Measurements from ENCODE around the gene MAP3K3.

MAP3K3 gene

DNA sequence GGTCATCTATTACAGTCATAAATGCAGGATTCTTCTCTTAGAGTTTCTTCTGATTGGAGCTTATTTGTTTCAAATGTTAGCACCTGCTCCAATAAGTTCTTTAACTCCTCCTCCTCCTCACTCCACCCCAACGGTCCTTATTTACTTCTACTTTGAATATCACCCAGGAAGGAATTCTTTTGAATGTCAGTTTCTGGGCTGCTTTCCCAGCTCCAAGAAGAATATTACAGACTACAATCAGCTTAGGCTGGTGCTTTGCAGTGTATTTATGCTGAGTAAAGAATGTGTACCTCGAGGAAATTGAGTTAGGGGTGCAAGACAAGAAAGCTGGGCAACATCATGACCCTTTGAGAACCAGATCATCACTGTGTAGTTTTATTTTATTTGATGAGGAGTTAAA lies 30.8 kb downstream of the MAP3K3 start:
- DNase-seq: no peak

DNA sequence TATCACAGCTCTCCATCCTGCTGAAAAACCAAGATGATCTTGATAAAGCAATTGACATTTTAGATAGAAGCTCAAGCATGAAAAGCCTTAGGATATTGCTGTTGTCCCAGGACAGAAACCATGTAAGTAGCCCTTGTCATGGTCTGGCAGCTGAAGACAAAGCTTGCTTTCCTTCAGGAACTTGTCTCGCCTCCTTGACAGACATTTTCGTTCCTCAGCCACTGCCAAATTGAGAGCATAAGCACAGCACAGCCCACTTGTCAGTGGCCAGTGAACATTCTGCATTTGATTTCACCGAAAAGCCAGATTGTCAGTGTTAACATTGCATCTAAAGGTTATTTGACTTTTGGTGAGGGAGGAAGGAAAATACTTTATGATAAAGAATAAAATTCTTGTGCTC lies 35.6 kb downstream of the MAP3K3 start:
- no peak for DNase-seq

DNA sequence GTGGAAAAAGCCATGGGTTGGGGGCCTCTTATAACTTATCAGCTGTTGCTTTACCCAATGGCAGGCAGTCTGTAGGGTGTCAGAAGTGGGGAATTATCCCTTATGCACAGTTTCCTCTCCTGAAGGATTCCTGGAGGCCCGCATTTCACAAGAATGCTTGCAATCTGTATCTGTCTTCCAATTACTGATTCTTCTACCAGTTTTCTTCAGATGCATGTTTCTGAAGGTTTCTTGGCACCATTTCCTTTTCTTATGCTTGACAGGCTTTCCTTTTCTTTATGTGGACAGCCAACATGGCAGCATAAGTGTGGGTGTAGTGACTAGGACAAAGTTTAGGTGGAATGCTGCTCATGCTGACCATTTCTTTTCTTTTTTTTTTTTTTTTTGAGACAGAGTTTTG lies 36.1 kb downstream of the MAP3K3 start:
- no peak for DNase-seq

DNA sequence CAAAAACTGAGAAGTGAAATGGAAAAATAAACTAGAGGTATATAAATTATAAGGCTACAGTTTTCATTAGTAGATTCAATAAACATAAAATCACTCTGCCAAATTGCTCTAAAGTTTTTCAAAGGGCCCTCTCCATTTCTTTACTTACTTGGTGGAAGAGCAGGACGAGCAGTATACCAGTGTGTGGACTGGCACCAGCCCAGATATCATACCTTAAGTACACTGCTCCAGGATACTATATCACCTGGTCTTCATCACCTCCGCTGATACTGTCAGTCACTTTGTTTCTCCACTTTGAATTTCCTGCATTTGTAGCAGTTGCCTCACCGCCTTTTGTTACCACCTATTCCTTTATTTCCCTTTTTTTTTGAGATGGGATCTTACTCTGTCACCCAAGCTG lies 37.6 kb downstream of the MAP3K3 start:
- no peak for DNase-seq

DNA sequence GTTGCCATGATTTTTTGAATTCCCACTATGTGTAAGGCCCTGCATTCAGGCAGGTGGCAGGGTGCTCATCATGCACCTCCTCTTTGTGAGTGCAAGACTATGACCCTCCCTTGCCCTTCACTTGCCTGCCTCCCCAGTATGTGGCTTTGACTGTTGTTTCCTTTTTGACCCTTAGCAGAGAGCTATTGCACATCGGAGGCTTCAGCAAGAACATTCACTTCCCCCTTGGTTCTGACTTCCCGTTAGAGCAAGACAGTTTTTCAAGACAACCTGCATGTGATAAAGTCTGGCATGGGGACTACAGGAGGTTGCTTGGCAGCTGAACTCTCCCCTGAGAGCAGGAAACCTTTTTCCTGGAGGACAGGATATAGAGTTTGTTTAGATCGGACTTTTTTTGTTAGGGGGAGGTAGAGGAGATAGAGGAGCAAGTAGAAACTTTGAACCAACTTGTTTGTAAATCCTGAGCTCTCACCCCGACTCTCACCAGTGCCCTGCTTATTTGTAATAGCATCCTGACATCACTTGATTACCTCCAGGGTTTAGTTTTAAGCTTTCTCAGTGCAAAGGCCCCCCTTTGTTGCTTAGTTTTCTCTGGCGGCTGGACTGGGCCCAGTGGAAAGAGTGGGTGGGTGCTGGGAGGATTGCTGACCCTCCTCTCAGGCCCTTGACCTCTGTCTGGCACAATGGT lies 43.5 kb downstream of the MAP3K3 start:
- no peak for DNase-seq

DNA sequence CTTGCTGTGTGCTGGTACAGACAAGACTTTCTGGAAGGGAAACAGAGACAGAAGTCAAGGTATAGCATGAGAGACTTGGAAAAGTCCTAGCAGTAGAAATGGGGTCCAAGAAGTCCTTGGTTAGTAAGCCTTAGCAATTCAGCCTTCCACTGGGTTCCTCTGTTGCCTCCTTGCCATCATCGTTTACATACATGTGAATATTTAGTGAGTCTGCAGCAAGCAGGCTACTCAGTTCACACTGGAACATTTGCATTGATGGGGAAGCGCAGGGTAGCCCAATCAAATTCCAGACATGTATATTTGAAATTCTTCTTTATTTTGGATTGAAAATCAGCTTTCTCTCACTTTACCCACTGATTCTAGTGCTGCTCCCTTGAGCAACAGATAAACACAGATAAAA lies 50.6 kb downstream of the MAP3K3 start:
- no peak for DNase-seq

DNA sequence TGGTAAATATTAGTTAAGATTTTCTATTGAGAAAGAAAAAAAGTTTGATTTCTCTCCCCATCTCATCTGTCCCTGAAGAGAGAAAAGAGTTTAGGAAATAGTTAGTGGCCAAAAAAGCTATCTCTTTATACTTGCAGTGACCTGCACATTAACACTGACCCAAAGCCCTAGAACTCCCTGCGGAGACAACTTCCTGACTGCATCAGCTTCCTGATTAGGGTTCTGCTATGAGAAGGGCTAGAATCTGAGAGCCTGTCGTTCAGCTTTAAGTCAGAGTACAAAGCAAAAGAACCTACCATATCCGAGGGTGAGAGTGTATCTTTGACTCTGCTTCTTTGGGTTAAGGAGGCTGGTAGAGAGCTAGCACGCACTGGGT lies 53.0 kb downstream of the MAP3K3 start:
- no peak for DNase-seq

DNA sequence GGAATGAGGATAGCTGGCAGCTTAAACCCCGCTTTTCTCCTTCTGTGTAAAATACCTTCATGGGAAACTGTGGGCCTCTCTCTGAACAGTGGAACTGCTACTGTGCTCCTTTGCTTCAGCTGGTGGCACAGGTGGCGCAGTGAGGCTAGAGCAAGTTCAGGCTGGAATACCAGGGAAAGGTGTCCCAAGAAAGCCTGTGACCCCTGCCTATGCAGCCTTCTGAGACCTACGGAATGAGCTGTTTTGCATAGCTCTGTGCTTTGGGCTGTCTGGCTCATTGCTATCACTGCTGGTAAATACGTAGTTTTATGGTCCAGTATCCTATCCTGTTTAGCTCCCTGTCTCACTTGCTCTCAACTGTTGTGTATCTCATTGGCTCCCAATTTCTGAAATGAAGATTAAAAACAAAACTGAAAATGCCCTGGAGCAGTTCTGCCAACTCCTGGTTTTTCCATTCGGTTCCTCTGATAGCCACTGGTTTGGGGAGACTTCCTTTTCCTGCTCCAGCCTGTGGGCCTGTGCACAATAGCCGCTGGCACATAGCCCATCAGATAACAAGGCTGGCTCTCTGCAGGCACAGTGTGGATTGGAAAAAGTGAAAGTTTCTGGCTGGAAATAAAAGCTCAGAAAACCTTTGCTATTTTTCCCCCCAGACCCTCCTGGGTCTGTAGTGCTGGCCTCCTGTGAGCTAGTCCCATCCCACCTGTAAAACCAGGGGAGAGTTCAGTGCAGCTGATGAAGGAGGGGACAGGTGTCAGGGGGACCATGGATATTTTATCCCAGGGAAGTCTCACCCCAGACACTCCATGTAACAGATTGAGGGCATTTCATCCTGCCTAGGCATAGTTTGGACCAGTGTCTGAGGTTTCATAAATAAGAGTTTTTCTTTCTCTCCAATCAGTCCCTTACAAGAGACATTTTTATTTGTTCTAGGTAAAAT lies 53.7 kb downstream of the MAP3K3 start:
- DNase-seq: no peak

DNA sequence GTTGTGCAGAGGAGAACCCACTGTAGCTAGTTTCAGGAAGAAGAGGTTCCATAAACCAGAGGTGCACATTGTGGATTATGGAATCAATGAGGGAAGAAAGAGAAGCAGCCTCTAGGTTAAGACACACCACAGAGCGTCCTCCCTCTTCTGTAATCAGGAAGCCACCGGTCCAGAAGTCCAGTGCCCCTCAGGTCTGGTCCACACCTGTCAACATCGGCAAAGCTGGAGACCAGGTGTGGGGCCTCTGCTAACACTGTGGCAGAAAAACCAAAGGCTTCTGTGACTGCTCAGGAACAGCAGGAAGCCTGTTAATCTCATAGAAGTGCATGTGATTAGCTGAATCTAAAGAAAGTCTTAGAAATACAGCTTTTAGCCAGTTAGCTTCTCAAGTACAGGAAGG lies 54.4 kb downstream of the MAP3K3 start:
- DNase-seq: no peak

DNA sequence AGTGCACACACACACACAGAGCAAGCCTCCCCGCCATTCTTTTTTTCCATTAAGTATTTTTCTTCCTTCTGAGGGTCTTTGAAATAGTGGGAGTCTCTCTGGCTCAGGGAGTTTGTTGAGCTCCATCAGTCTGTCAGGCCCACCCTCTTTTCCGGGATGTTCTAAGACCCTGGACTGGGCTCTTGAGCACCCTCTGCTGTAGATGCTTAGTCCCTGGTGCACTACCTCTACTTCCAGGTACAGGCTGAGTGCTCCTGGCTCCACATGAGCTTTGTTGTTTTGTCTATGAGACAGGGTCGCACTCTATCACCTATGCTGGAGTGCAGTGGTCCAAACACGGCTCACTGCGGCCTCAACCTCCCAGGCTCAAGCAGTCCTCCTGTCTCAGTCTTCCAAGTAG lies 57.0 kb downstream of the MAP3K3 start:
- DNase-seq: no peak

DNA sequence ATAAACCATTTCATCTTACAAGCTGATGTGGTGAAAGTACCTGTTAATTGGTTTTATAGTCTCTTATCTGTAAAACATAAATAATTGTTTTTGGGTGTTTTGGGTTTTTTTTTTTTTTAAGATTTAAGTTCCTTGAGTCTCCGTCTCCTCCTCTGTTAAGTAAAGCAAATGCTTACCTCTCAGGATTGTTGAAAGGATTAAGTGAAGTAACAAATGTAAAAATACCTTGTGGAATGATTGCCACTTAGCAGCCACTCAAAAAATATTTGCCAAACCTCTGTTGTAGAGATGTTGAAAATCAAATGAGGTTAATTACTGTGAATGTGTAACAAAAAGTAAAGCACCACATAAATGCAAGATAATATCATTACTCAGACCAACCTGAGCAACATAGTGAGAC lies 58.5 kb downstream of the MAP3K3 start:
- DNase-seq: no peak

DNA sequence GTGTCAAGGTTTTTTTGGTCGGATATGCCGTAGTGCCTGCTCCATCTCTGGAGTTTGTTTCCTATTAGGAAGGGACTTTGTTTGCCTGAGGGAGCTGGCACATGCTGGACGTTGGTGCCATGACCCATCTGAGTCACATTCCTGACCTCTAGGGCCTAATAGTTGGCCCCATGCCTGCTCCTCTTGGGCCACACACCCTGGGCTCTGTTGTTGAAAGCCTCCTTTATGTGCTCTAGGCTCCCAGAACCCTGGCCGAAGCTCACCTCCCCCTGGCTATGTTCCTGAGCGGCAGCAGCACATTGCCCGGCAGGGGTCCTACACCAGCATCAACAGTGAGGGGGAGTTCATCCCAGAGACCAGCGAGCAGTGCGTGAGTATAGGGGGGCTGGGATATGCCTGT lies 59.3 kb downstream of the MAP3K3 start:
- DNase-seq: no peak

DNA sequence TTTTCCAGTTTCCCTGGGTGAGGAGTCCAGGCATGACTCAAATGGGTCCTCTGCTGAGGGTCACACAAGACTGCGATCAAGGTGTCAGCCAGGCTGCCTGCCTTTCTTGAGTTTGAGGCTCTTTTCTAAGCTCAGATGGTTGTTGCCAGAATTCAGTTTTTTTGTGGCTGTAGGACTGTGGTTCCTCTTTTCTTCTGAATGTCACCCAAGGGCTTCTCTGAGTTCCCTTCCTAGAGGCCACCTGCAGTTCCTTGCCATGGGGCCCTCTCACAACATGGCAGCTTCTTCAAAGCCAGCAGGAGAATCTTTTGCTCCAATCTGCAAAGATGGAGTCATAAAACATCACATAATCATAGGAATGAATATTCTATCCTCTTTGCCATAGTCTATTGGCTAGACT lies 60.2 kb downstream of the MAP3K3 start:
- DNase-seq: no peak

DNA sequence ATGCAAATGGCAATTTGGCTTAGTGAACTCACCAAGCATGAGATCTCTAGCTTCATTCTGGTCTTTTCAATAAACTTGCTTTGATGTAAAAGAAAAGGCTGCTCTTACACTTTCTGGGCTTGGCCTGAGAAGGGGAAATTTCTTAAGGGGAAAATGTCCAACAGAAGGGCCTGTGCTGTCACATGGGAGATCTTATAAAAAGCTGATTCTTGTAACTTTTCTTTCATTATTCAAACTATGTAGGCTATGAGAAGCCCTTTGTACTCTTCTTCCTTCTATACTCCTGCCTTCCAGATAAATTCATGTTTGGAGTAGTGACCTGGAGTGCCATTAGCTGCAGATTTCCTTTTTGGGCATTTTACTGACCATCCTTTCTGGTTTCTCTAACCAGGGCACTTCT lies 60.8 kb downstream of the MAP3K3 start:
- DNase-seq: no peak

DNA sequence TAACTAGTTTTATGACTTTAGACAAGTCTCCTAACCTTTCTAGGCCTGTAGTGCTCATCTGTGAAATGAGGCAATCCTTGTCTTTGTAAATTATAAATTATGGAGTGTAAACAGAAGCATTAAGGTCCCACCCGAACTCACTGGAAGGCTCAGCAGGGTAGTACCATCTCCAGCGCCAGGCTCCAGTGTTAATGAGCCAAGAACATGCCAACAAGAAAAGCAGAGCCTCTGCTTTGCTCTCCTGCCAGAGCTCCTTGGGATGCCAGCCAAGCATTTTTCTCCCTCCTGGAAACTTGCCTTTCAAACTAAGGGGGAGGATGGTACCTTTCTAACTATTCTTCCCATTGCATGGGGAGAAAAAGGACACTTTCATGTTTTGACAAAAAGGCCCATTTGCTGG lies 62.8 kb downstream of the MAP3K3 start:
- DNase-seq: no peak

DNA sequence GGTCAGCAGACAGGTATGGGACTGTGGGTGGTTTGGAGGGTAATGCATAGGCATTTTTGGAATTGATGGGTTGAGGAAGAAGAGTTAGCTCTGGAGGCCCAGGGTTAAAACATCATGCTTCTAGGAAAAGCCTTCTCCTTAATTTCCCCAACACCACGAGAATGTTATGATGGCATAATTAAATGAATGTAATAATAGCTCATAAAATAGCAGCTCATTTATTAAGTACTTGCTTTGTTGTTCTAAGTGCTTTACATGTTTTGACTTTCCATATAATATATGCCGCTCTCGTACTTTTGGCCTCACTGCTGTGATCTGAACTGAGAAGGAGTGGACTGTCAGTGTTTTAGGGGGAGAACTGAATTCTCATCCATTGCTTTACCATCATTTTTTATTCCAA lies 63.4 kb downstream of the MAP3K3 start:
- DNase-seq: no peak

DNA sequence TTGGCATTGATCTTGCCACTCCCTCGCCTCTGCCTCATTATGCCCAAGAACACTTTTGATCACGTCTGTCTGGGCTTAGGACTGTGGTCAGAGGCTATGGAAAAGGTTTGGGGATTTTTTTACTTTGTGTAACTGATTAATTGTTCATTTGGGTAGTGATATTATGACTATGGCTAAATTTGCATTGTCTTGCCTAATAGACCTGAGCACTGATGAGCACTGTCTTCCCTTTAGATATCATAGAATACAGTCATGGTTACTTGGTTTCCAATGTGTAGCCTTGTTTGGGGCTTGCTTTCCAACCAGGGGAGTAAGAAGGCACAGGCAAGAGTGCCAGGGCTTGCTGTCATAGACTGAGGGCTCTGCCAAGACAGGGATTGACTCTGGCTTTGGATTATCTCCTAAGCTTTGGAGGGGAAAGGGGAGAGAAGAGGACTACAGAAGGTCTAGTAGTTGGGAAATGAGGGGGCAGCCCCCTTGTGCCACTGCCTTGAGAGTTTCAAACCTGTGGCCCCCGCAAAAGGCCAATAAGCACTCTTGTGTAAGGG lies 64.0 kb downstream of the MAP3K3 start:
- no peak for DNase-seq

DNA sequence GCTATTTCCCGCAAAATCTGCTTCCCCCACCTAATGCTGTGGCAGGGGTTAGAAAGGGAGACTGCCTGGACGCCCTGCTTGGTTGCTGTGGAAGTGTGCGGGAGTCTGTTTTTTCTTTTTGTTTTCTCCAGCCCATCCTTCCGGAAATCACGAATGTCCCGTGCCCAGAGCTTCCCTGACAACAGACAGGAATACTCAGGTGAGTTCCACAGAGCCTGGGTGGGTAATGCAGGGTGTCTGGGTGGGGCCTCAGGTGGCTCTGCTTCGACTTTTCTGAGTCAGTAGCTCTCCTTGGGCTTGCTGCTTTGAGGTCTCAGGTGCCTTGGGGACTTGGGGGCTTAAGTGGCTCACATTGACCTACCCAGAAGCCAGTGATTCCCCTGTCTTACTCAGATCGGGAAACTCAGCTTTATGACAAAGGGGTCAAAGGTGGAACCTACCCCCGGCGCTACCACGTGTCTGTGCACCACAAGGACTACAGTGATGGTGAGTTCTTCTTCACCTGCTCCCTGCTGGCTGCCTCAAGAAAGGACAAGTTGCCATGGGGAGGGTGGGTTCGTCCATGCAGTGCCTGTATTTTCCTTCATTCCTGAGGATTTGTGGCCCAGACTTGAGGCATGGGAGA lies 66.3 kb downstream of the MAP3K3 start:
- DNase-seq: no peak

DNA sequence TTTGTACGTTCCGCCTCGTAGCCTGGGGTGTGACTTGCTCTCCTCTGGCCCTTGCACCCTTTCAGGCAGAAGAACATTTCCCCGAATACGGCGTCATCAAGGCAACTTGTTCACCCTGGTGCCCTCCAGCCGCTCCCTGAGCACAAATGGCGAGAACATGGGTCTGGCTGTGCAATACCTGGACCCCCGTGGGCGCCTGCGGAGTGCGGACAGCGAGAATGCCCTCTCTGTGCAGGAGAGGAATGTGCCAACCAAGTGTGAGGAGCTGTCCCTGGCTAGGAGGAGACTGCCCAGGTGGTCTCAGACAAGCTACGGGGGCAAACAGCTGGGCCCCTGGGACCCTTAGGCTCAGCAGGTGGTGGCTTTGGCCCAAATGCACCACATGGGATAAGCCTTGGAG lies 67.3 kb downstream of the MAP3K3 start:
- no peak for DNase-seq

DNA sequence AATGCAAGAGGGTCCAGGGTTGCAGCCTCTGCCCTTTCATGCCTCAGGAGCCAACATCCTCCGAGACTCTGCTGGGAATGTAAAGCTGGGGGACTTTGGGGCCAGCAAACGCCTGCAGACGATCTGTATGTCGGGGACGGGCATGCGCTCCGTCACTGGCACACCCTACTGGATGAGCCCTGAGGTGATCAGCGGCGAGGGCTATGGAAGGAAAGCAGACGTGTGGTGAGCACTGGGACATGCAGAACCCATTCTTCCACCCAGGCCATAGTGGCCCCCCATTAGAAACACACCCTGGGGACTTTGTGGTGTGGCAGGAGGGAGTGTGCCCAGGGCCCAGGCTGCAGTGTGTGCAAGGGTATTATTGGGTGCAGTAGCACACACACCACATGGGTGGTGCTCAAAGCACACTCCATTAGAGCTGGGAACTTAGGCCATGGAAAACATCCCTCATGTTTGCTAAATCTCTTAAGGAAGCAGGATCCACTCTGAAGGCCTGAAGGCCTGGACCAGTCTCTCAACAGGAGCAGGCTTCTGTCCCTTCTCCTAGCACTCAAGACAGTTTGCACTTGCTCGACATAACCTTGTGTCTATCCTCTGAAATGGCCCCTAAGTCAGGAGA lies 70.1 kb downstream of the MAP3K3 start:
- DNase-seq: no peak

DNA sequence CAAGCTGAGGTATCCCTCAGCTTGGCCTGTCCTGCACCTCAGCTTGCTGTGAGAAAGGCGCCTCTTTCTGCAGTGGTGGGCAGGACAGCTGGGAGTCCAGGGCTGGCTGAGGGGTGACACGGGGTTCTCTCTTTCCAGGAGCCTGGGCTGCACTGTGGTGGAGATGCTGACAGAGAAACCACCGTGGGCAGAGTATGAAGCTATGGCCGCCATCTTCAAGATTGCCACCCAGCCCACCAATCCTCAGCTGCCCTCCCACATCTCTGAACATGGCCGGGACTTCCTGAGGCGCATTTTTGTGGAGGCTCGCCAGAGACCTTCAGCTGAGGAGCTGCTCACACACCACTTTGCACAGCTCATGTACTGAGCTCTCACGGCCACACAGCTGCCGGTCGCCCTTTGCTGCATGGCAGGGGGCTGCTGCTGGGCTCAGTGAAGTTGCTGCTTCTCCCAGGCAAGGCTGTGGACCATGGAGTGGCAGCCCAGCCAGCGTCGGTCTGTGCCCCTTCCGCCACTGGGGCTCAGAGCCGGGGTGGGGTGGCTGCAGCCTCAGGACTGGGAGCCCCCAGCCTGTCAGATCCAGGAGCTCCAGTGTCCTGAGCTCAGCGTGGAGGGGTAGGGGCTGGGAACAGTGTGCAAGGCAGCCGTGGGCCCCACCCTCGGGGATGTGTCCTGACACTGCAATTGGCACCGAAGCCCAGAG lies 71.3 kb downstream of the MAP3K3 start:
- no peak for DNase-seq

DNA sequence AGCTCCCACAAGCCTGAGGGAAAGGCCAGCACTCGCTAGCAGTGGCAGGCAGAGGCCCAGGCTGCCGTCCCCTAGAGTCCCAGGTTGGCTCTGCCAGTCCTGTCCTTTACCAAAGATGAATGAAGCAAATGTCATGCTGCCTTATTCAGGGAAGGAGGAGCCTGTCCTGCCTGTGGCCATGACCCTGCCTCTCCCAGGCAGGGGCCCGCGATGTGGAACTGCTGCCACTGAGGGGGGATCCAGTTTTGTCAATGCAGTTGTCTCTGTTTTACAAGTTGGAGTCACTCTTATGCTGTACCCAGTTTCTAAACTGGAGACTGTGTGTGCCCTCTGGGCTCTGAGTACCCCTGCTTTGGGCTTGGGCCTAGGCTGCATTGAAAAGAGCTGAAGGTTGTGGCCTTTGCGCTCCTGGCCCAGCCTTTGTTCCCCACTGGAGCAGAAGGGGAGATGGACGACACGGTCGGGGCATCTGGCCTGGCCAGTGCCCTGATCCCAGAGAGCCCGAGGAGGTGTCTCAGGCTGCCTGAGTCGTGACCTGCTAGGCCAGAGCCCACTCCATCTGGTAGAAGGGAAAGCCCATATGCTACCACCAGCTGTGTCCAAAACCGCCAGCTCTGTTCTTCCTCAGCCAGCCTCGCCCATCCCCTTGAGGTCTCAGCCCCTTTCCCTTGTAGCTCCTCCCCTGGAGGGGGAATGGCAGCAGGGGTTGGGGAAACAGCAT lies 72.2 kb downstream of the MAP3K3 start:
- DNase-seq: no peak
